Measurements from ENCODE around the gene PPP2R3A. TPM values are rescaled to one million over a fixed set of nuclear protein-coding genes. Genes with fewer than 3 reads are reported as not detected.

The PPP2R3A gene
- total and polyA plus RNA-seq, 2 experiments from 2014 or later, result 6.4 to 15.2 TPM

DNA sequence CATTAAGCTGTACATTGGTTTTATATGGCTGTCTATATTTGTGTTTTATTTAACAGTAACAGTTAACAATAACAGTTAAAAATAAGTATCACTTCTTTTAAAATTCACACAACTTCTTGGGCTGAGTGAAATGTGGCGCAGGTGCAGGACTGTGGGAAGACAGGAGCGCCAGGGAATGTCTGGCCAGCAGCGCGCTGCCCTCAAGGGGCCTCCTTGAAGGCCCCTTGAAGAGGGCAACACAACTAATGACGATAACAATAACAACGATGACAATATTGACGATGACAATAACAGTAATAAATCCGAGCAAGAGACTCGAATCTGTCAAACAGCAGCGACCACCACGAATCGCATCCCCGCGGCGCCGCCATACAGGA, 411 bp upstream of the PPP2R3A start (continued):
- TF ChIP-seq, protein P1, sequence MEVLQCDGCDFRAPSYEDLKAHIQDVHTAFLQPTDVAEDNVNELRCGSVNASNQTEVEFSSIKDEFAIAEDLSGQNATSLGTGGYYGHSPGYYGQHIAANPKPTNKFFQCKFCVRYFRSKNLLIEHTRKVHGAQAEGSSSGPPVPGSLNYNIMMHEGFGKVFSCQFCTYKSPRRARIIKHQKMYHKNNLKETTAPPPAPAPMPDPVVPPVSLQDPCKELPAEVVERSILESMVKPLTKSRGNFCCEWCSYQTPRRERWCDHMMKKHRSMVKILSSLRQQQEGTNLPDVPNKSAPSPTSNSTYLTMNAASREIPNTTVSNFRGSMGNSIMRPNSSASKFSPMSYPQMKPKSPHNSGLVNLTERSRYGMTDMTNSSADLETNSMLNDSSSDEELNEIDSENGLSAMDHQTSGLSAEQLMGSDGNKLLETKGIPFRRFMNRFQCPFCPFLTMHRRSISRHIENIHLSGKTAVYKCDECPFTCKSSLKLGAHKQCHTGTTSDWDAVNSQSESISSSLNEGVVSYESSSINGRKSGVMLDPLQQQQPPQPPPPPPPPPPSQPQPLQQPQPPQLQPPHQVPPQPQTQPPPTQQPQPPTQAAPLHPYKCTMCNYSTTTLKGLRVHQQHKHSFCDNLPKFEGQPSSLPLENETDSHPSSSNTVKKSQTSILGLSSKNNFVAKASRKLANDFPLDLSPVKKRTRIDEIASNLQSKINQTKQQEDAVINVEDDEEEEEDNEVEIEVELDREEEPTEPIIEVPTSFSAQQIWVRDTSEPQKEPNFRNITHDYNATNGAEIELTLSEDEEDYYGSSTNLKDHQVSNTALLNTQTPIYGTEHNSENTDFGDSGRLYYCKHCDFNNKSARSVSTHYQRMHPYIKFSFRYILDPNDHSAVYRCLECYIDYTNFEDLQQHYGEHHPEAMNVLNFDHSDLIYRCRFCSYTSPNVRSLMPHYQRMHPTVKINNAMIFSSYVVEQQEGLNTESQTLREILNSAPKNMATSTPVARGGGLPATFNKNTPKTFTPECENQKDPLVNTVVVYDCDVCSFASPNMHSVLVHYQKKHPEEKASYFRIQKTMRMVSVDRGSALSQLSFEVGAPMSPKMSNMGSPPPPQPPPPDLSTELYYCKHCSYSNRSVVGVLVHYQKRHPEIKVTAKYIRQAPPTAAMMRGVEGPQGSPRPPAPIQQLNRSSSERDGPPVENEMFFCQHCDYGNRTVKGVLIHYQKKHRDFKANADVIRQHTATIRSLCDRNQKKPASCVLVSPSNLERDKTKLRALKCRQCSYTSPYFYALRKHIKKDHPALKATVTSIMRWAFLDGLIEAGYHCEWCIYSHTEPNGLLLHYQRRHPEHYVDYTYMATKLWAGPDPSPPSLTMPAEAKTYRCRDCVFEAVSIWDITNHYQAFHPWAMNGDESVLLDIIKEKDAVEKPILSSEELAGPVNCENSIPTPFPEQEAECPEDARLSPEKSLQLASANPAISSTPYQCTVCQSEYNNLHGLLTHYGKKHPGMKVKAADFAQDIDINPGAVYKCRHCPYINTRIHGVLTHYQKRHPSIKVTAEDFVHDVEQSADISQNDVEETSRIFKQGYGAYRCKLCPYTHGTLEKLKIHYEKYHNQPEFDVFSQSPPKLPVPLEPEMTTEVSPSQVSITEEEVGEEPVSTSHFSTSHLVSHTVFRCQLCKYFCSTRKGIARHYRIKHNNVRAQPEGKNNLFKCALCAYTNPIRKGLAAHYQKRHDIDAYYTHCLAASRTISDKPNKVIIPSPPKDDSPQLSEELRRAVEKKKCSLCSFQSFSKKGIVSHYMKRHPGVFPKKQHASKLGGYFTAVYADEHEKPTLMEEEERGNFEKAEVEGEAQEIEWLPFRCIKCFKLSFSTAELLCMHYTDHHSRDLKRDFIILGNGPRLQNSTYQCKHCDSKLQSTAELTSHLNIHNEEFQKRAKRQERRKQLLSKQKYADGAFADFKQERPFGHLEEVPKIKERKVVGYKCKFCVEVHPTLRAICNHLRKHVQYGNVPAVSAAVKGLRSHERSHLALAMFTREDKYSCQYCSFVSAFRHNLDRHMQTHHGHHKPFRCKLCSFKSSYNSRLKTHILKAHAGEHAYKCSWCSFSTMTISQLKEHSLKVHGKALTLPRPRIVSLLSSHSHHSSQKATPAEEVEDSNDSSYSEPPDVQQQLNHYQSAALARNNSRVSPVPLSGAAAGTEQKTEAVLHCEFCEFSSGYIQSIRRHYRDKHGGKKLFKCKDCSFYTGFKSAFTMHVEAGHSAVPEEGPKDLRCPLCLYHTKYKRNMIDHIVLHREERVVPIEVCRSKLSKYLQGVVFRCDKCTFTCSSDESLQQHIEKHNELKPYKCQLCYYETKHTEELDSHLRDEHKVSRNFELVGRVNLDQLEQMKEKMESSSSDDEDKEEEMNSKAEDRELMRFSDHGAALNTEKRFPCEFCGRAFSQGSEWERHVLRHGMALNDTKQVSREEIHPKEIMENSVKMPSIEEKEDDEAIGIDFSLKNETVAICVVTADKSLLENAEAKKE (CRISPR knock-in tag; IDR thresholded peaks at IDR 0.05), result no peak
- TF ChIP-seq ZNF114 (CRISPR knock-in tag; IDR thresholded peaks at IDR 0.05), result no peak

DNA sequence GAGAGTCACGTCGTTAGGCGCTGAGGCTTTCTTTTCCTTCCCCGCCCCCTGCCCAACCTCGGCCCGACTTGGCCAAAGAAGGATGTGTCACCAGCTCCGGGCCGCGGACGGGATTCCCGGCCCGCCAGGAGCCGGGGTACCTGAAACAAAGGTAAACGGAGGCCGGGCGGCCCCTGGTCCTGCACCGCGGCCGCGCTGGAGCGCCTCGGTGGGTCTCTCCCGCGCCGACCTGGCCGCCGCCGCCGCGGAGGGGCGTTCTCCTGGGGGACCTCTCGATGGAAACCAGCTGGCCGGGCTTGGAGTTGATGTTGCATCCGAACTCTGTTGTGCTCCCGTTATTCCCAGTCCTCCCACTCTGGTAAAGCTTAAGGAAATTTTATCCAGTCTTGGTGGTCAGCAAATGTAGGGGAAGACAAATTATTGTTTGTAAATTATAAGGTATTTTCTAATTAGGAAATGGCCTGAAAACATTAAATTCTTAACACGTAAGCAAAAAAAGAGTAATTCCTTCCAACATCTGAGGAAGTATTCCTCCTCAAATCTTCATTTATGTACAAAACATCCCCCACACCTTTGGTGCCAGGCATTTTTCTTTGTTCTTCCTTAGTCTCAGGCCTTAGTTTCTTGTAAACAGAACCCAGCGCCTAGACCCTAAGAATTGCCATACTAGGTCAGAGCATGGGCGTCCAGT, 888 bp downstream of the PPP2R3A start:
- H3K27me3 ChIP-seq (ENCODE audit: insufficient read depth), result no peaks in the 10 kb centered on the region
- peaks cover 26% of the 10 kb centered on the region for H3K4me1 ChIP-seq (ENCODE audit: insufficient read depth)
- DNase-seq (ENCODE audit: low spot score), result peak; percentile 72
- 0 out of 2 replicates have a peak, but pooled peaks cover 5% of the 10 kb centered on the region for H4K20me1 ChIP-seq (replicated peaks; ENCODE audit: insufficient read depth)
- TF ChIP-seq EZH2 (IDR thresholded peaks at IDR 0.05; ENCODE audit: low read depth, unreplicated experiment), result no peak
- TF ChIP-seq, protein P2, sequence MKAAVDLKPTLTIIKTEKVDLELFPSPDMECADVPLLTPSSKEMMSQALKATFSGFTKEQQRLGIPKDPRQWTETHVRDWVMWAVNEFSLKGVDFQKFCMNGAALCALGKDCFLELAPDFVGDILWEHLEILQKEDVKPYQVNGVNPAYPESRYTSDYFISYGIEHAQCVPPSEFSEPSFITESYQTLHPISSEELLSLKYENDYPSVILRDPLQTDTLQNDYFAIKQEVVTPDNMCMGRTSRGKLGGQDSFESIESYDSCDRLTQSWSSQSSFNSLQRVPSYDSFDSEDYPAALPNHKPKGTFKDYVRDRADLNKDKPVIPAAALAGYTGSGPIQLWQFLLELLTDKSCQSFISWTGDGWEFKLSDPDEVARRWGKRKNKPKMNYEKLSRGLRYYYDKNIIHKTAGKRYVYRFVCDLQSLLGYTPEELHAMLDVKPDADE (IDR thresholded peaks at IDR 0.05), result no peak
- TF ChIP-seq, protein P3, sequence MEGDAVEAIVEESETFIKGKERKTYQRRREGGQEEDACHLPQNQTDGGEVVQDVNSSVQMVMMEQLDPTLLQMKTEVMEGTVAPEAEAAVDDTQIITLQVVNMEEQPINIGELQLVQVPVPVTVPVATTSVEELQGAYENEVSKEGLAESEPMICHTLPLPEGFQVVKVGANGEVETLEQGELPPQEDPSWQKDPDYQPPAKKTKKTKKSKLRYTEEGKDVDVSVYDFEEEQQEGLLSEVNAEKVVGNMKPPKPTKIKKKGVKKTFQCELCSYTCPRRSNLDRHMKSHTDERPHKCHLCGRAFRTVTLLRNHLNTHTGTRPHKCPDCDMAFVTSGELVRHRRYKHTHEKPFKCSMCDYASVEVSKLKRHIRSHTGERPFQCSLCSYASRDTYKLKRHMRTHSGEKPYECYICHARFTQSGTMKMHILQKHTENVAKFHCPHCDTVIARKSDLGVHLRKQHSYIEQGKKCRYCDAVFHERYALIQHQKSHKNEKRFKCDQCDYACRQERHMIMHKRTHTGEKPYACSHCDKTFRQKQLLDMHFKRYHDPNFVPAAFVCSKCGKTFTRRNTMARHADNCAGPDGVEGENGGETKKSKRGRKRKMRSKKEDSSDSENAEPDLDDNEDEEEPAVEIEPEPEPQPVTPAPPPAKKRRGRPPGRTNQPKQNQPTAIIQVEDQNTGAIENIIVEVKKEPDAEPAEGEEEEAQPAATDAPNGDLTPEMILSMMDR (conservative IDR thresholded peaks at IDR 0.05; ENCODE audit: low read depth in 2 of 2), result 0 out of 4 replicates have a peak, but pooled peaks of 1 of the 2 experiments have one; percentile 3
- TF ChIP-seq, protein P4, sequence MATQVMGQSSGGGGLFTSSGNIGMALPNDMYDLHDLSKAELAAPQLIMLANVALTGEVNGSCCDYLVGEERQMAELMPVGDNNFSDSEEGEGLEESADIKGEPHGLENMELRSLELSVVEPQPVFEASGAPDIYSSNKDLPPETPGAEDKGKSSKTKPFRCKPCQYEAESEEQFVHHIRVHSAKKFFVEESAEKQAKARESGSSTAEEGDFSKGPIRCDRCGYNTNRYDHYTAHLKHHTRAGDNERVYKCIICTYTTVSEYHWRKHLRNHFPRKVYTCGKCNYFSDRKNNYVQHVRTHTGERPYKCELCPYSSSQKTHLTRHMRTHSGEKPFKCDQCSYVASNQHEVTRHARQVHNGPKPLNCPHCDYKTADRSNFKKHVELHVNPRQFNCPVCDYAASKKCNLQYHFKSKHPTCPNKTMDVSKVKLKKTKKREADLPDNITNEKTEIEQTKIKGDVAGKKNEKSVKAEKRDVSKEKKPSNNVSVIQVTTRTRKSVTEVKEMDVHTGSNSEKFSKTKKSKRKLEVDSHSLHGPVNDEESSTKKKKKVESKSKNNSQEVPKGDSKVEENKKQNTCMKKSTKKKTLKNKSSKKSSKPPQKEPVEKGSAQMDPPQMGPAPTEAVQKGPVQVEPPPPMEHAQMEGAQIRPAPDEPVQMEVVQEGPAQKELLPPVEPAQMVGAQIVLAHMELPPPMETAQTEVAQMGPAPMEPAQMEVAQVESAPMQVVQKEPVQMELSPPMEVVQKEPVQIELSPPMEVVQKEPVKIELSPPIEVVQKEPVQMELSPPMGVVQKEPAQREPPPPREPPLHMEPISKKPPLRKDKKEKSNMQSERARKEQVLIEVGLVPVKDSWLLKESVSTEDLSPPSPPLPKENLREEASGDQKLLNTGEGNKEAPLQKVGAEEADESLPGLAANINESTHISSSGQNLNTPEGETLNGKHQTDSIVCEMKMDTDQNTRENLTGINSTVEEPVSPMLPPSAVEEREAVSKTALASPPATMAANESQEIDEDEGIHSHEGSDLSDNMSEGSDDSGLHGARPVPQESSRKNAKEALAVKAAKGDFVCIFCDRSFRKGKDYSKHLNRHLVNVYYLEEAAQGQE (IDR thresholded peaks at IDR 0.05; ENCODE audit: unreplicated experiment), result no peak
- peak; percentile 37 for ATAC-seq
- peaks cover 46% of the 10 kb centered on the region for H3K79me2 ChIP-seq (replicated peaks; ENCODE audit: insufficient read depth)
- peak overlapping the region; percentile 90 for H2AFZ ChIP-seq
- H3K27ac ChIP-seq (ENCODE audit: low read depth), result peak overlapping the region; percentile 93
- Mint-ChIP-seq H3K4me1 (peaks cover 40% of the 10 kb centered on the region), H3K9me3 (peaks cover 2% of the 10 kb centered on the region; the same call in 2 of the 3 replicates), H3K27ac (peak overlapping the region; percentile 85), H3K4me3 (peak overlapping the region; percentile 86), H3K36me3 (ENCODE audit: low read depth) (no peaks in the 10 kb centered on the region; the same call in 1 of the 3 replicates), H3K27me3 (ENCODE audit: insufficient read depth, low read depth, poor library complexity) (peaks cover 7% of the 10 kb centered on the region)
- no peaks in the 10 kb centered on the region for H3K36me3 ChIP-seq (ENCODE audit: insufficient read depth)
- no peaks in the 10 kb centered on the region; the same call in 1 of the 2 replicates for H3F3A ChIP-seq (replicated peaks; ENCODE audit: low read depth)
- H3K4me3 ChIP-seq, result peak overlapping the region; percentile 77
- peak overlapping the region; percentile 87 for H3K4me2 ChIP-seq
- peaks cover 15% of the 10 kb centered on the region for H3K9me2 ChIP-seq (ENCODE audit: insufficient read depth)
